T-cell (primary cell): ENCODE data around the gene YAF2. TPM values are rescaled to one million over a fixed set of nuclear protein-coding genes. Genes with fewer than 3 reads are reported as not detected.
"Not testable (repeated sequence)": the region's sequence is repeated elsewhere in the genome, so short reads cannot be mapped to it uniquely, and the experiment has no call there.

ENCODE experiments used
- ATAC-seq, 4 experiments: fragments of 200-7000 bp in 3 of 4; fragments of 150-1000 bp in 1 of 4; cut with Tn5 transposase; replicated peaks in 1 of 4; 1 replicate in 3 of 4; 2 replicates in 1 of 4; pipeline ENCODE4 v1.10.0; 2021; ENCODE audit warnings: moderate library complexity in 3 of 4, mild to moderate bottlenecking in 2 of 4, moderate number of reproducible peaks in 1 of 4
- CTCF ChIA-PET, 2 donors: fragments of 300-600 bp; sonication (Branson Sonifier 250); formaldehyde crosslinking; loops; one replicate each; lab custom pipeline; 2022; ENCODE audit warnings: antibody characterized with exemption in 2 of 2; lab: Charles Lee
- POLR2A ChIA-PET, 2 donors: fragments of 300-600 bp; sonication (Branson Sonifier 250); formaldehyde crosslinking; loops; one replicate each; lab custom pipeline; 2022; ENCODE audit warnings: antibody characterized with exemption in 2 of 2; lab: Charles Lee
- DNase-seq, 35 experiments: peaks; one replicate each; pipeline versions ENCODE4 v3.0.0 to v3.0.0-alpha.2; 2013 to 2023
- H3K27ac ChIP-seq: one replicate; pipeline ENCODE4 v1.5.1; 2013; ENCODE audit warnings: low read length
- H3K27me3 ChIP-seq, 2 experiments: replicated peaks in 1 of 2; 1 replicate in 1 of 2; 2 replicates in 1 of 2; pipeline versions ENCODE4 v1.6.1 to v1.7.0; 2013; ENCODE audit warnings: low read length in 1 of 2, mixed read lengths in 1 of 2; ENCODE audit not compliant: control insufficient read depth in 2 of 2, insufficient read depth in 2 of 2; ENCODE audit errors: extremely low read depth in 1 of 2
- H3K36me3 ChIP-seq, 2 donors: 1 replicate in 1 of 2; 2 replicates in 1 of 2; pipeline versions ENCODE4 v1.6.1 to v1.7.0; 2013; ENCODE audit warnings: low read length in 1 of 2; ENCODE audit not compliant: control insufficient read depth in 2 of 2, insufficient read depth in 1 of 2; ENCODE audit errors: extremely low read depth in 1 of 2
- H3K4me1 ChIP-seq, 2 experiments: 1 replicate in 1 of 2; 2 replicates in 1 of 2; pipeline versions ENCODE4 v1.6.1 to v1.7.0; 2013; ENCODE audit warnings: low read length in 2 of 2, mixed read lengths in 1 of 2; ENCODE audit not compliant: insufficient read depth in 2 of 2, control insufficient read depth in 1 of 2; ENCODE audit errors: extremely low read depth in 1 of 2
- H3K4me3 ChIP-seq, 2 donors: 1 replicate in 1 of 2; 2 replicates in 1 of 2; pipeline versions ENCODE4 v1.5.1 to v1.7.0; 2013; ENCODE audit warnings: mild to moderate bottlenecking in 2 of 2, low read length in 1 of 2, moderate library complexity in 1 of 2; ENCODE audit not compliant: control insufficient read depth in 1 of 2; ENCODE audit errors: extremely low read depth in 1 of 2
- H3K9me3 ChIP-seq: 2 replicates; pipeline ENCODE4 v1.7.0; 2013
- H3K27ac Mint-ChIP-seq, 2 donors: one replicate each; pipeline ENCODE4 v1.8.0; 2020 to 2021; ENCODE audit warnings: mild to moderate bottlenecking in 2 of 2, mixed read lengths in 2 of 2
- H3K27me3 Mint-ChIP-seq, 2 donors: one replicate each; pipeline ENCODE4 v1.8.0; 2021 to 2022; ENCODE audit warnings: mixed read lengths in 2 of 2
- H3K36me3 Mint-ChIP-seq: one replicate; pipeline ENCODE4 v1.8.0; 2021; ENCODE audit warnings: mixed read lengths
- H3K4me1 Mint-ChIP-seq, 3 donors: one replicate each; pipeline ENCODE4 v1.8.0; 2020 to 2022; ENCODE audit warnings: mixed read lengths in 3 of 3, mild to moderate bottlenecking in 1 of 3
- H3K4me3 Mint-ChIP-seq, 3 donors: one replicate each; pipeline ENCODE4 v1.8.0; 2020 to 2022; ENCODE audit warnings: mild to moderate bottlenecking in 3 of 3, mixed read lengths in 3 of 3, moderate library complexity in 3 of 3
- H3K9me3 Mint-ChIP-seq, 3 donors: one replicate each; pipeline ENCODE4 v1.8.0; 2020 to 2022; ENCODE audit warnings: mixed read lengths in 3 of 3
- WGBS: methylation state at CpG from one replicate; pipeline ENCODE4 v1.1.5; 2013; ENCODE audit warnings: missing lambda C conversion rate; ENCODE audit not compliant: insufficient coverage; 5-methylcytosine and 5-hydroxymethylcytosine counted together
- total RNA-seq, 35 experiments: library from RNA in 6 of 35; stranded (reverse) in 6 of 35; fragments of 120-200 nt in 1 of 35; gene quantifications; one replicate each; pipeline versions ENCODE4 v1.2.1 to v1.2.4 and lab custom pipeline; 2013 to 2026

The YAF2 gene
- total RNA-seq, 5 donors from 2014 or later (not counting 1 experiment from before 2014, with no cell fraction given): 37.8 to 68.3 (median 43.6) TPM

GRCh38 chr12:42190376-42190775 is 47.7 kb downstream of the YAF2 start:
- DNase-seq: no peak
- Mint-ChIP-seq H3K4me1 (peaks cover 9 to 13% (median 10%) of the 10 kb centered on the region in 3 donors), H3K36me3 (peaks cover 26% of the 10 kb centered on the region), H3K27me3 (no peaks in the 10 kb centered on the region), H3K9me3 (no peaks in the 10 kb centered on the region), H3K4me3 (no peak overlapping the region), H3K27ac (no peak overlapping the region)
- Histone ChIP-seq H3K4me1 (no peaks in the 10 kb centered on the region), H3K36me3 (peaks cover 0 to 7% of the 10 kb centered on the region in 2 donors), H3K4me3 (no peak overlapping the region), H3K27me3 (no peaks in the 10 kb centered on the region), H3K27ac (no peak overlapping the region), H3K9me3 (no peaks in the 10 kb centered on the region)
- ChIA-PET CTCF (interaction anchor here in 1 of 2 donors (1.3 kb wide), 1 partner anchor 182 kb away, joined by 7 read pairs; no protein-coding TSS in a partner anchor), POLR2A (interaction anchor here in 1 of 2 donors (0.5 kb wide), 1 partner anchor 8 kb away, joined by 6 read pairs; no protein-coding TSS in a partner anchor)
- no peak for ATAC-seq

GRCh38 chr12:42188275-42188674 is 49.8 kb downstream of the YAF2 start:
- not testable (repeated sequence) for ATAC-seq
- CTCF ChIA-PET: interaction anchor here (0.6 to 0.7 kb wide), 3 partner anchors 19 to 99 kb away, joined by 3 to 6 read pairs (median 4); no protein-coding TSS in a partner anchor
- POLR2A ChIA-PET: interaction anchor here (0.6 kb wide), 5 partner anchors 8 to 1695 kb away, joined by 3 to 8 read pairs (median 5); no protein-coding TSS in a partner anchor

DNA sequence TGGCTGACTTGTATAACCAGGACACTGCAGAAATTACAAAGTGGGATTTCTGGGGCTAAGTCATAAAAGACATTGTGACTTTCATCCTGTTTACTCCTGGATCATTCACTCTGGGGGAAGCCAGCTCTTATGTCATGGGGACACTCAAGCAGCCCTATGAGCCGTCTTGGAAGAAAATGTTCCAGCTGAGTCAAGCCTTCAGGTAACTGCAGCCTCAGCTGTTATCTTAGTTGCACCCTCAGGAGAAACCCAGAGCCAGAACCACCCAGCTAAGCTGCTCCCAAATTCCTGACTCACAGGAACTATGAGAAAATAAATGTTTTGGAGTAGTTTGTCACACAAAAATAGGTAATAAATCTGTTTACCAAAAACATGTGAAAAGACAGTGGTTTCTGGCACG is 50.2 kb downstream of the YAF2 start:
- Mint-ChIP-seq H3K4me3 (no peak overlapping the region), H3K27ac (no peak overlapping the region), H3K27me3 (no peaks in the 10 kb centered on the region), H3K4me1 (peaks cover 8 to 25% (median 23%) of the 10 kb centered on the region in 3 donors), H3K36me3 (peaks cover 33% of the 10 kb centered on the region), H3K9me3 (no peaks in the 10 kb centered on the region)
- ChIA-PET POLR2A (interaction anchor here (0.6 kb wide), 5 partner anchors 9 to 1695 kb away, joined by 3 to 8 read pairs (median 5); no protein-coding TSS in a partner anchor), CTCF (interaction anchor here (0.6 kb wide), 2 partner anchors 20 to 98 kb away, joined by 3 to 4 read pairs; no protein-coding TSS in a partner anchor)
- Histone ChIP-seq H3K9me3 (no peaks in the 10 kb centered on the region), H3K4me3 (no peak overlapping the region), H3K36me3 (peaks cover 3 to 4% of the 10 kb centered on the region in 2 donors), H3K27ac (no peak overlapping the region), H3K27me3 (no peaks in the 10 kb centered on the region), H3K4me1 (no peaks in the 10 kb centered on the region)
- no peak for ATAC-seq
- WGBS: no CpG with 5 or more reads among the region's 2 CpGs
- DNase-seq: no peak

More at GRCh38 chr12:42188275-42188674, 49.8 kb downstream of the YAF2 start:
- peaks cover 8 to 20% (median 20%) of the 10 kb centered on the region in 3 donors for H3K4me1 Mint-ChIP-seq
- not testable (repeated sequence) for H3K27me3 Mint-ChIP-seq, H3K4me3 ChIP-seq, H3K27ac ChIP-seq, H3K36me3 ChIP-seq, DNase-seq, H3K4me1 ChIP-seq, H3K9me3 Mint-ChIP-seq, H3K9me3 ChIP-seq, H3K4me3 Mint-ChIP-seq, H3K27ac Mint-ChIP-seq, H3K27me3 ChIP-seq
- WGBS: no CpG with 5 or more reads among the region's 3 CpGs
- peaks cover 29% of the 10 kb centered on the region for H3K36me3 Mint-ChIP-seq

DNA sequence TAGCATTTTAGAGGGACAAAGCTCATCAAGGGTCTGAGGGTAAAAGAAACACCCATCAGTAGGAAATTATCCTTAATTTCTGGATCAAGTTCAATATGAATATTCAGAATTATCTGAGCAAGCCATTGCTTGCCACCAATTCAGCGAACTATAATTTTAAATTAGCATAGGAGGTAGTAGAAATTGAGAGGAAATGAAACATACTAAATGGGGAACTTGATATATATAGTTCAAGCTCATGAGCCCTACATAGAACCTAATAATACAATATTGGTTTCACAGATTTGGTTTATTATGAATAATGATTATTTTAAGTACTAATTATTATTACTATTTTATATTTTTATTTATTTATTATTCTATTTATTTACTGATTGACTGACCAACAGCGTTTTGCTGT is 51.3 kb downstream of the YAF2 start:
- Histone ChIP-seq H3K9me3 (no peaks in the 10 kb centered on the region), H3K36me3 (peaks cover 3 to 4% of the 10 kb centered on the region in 2 donors), H3K4me3 (no peak overlapping the region), H3K27me3 (no peaks in the 10 kb centered on the region), H3K27ac (no peak overlapping the region), H3K4me1 (no peaks in the 10 kb centered on the region)
- no peak overlapping the region for H3K27ac Mint-ChIP-seq
- ATAC-seq (no peak), DNase-seq (no peak)
- WGBS: 86% methylated on average over 1 of the region's 2 CpGs
- H3K4me1 Mint-ChIP-seq: peaks cover 13 to 28% (median 28%) of the 10 kb centered on the region in 3 donors
- no peaks in the 10 kb centered on the region for H3K9me3 Mint-ChIP-seq
- H3K4me3 Mint-ChIP-seq: no peak overlapping the region
- ChIA-PET POLR2A (no interaction called here), CTCF (no interaction called here)
- H3K27me3 Mint-ChIP-seq: no peaks in the 10 kb centered on the region
- peaks cover 35% of the 10 kb centered on the region for H3K36me3 Mint-ChIP-seq

DNA sequence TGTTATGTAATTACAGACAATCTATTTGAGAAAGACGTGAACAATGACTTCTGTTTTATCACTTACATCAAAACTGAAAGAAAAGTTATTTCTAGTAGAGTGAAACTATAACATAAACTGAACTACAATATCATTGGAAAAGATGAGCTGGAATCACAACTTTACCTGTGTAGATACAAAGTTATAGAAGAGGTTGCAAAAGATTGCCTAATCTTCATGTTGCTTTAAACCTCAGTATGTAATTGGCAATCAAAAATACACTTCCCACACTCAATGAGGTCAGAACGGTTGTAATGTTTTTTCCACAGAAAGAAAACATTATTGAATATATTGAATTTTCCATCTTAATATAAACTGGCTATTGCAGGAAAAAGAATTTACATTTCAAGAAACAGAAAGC is 55.7 kb downstream of the YAF2 start:
- Histone ChIP-seq H3K4me3 (no peak overlapping the region), H3K36me3 (peaks cover 3 to 5% of the 10 kb centered on the region in 2 donors), H3K4me1 (no peaks in the 10 kb centered on the region), H3K27ac (no peak overlapping the region), H3K9me3 (no peaks in the 10 kb centered on the region), H3K27me3 (no peaks in the 10 kb centered on the region)
- no peak for ATAC-seq
- Mint-ChIP-seq H3K4me1 (peaks cover 11 to 22% (median 20%) of the 10 kb centered on the region in 3 donors), H3K27ac (peak overlapping the region in 1 of 2 donors; percentile 4), H3K9me3 (no peaks in the 10 kb centered on the region), H3K27me3 (no peaks in the 10 kb centered on the region), H3K4me3 (no peak overlapping the region), H3K36me3 (peaks cover 32% of the 10 kb centered on the region)
- DNase-seq: no peak
- ChIA-PET POLR2A (no interaction called here), CTCF (no interaction called here)
- WGBS: no CpG with 5 or more reads among the region's 2 CpGs

GRCh38 chr12:42180990-42181596 is 57.0 kb downstream of the YAF2 start:
- Histone ChIP-seq H3K4me3 (no peak overlapping the region), H3K4me1 (no peaks in the 10 kb centered on the region), H3K27ac (no peak overlapping the region), H3K27me3 (no peaks in the 10 kb centered on the region), H3K36me3 (peaks cover 13% of the 10 kb centered on the region in 2 donors), H3K9me3 (no peaks in the 10 kb centered on the region)
- no CpG with 5 or more reads among the region's 2 CpGs for WGBS
- Mint-ChIP-seq H3K9me3 (peaks cover 0 to 3% (median 0%) of the 10 kb centered on the region in 3 donors), H3K27ac (no peak overlapping the region), H3K27me3 (no peaks in the 10 kb centered on the region), H3K4me1 (peaks cover 11 to 26% (median 23%) of the 10 kb centered on the region in 3 donors), H3K4me3 (no peak overlapping the region), H3K36me3 (peaks cover 43% of the 10 kb centered on the region)
- ChIA-PET POLR2A (no interaction called here), CTCF (no interaction called here)
- no peak for ATAC-seq
- no peak for DNase-seq
